Suprapubic skin (tissue), 4 donors: ENCODE measurements around the gene OR52A5. TPM values are rescaled to one million over a fixed set of nuclear protein-coding genes. Genes with fewer than 3 reads are reported as not detected.

Experiments used
- DNase-seq, 2 donors: peaks; one replicate each; pipeline ENCODE4 v3.0.0-alpha.2; 2019; ENCODE audit warnings: low spot score in 2 of 2
- H3K27ac ChIP-seq: fragments of 200-600 bp; sonication (generic); one replicate; pipeline ENCODE4 v1.5.1; 2019
- H3K27me3 ChIP-seq: fragments of 200-600 bp; sonication (generic); one replicate; pipeline ENCODE4 v1.5.1; 2019
- H3K36me3 ChIP-seq: fragments of 200-600 bp; sonication (generic); one replicate; pipeline ENCODE4 v1.5.1; 2019
- H3K4me1 ChIP-seq: fragments of 200-600 bp; sonication (generic); one replicate; pipeline ENCODE4 v1.5.1; 2019
- H3K4me3 ChIP-seq: fragments of 200-600 bp; sonication (generic); one replicate; pipeline ENCODE4 v1.5.1; 2019; ENCODE audit warnings: mild to moderate bottlenecking
- H3K9me3 ChIP-seq: fragments of 200-600 bp; sonication (generic); one replicate; pipeline ENCODE4 v1.5.1; 2019
- CTCF ChIP-seq, 2 donors: fragments of 200-600 bp in 1 of 2; fragments of 450-650 bp in 1 of 2; sonication (generic) in 1 of 2; IDR thresholded peaks; one replicate each; pipeline ENCODE4 v1.5.1; 2016 to 2019; ENCODE audit warnings: antibody characterized with exemption in 2 of 2, mild to moderate bottlenecking in 1 of 2, moderate library complexity in 1 of 2
- EP300 ChIP-seq: sonication (generic); formaldehyde crosslinking; IDR thresholded peaks from one replicate; pipeline ENCODE4 v1.6.1; 2017; ENCODE audit warnings: antibody characterized with exemption
- POLR2A ChIP-seq, 2 donors: fragments of 450-650 bp; IDR thresholded peaks; one replicate each; pipeline ENCODE4 v1.6.1; 2017; ENCODE audit warnings: antibody characterized with exemption in 2 of 2, mild to moderate bottlenecking in 2 of 2, moderate library complexity in 2 of 2
- POLR2AphosphoS5 ChIP-seq, 3 donors: sonication (generic); formaldehyde crosslinking; IDR thresholded peaks; one replicate each; pipeline ENCODE4 v1.6.1; 2017; ENCODE audit warnings: antibody characterized with exemption in 3 of 3
- whole genome bisulfite sequencing: methylation state at CpG from one replicate; pipeline ENCODE4 v1.1.5; 2018; 5-methylcytosine and 5-hydroxymethylcytosine counted together
- total RNA-seq, 4 donors: library from RNA; depleted of rRNA; stranded (reverse); fragments of >200 nt; gene quantifications; one replicate each; pipeline ENCODE4 v1.1.0, GENCODE V29; 2016

The OR52A5 gene
- total RNA-seq, 4 donors from 2014 or later = not detected

DNA sequence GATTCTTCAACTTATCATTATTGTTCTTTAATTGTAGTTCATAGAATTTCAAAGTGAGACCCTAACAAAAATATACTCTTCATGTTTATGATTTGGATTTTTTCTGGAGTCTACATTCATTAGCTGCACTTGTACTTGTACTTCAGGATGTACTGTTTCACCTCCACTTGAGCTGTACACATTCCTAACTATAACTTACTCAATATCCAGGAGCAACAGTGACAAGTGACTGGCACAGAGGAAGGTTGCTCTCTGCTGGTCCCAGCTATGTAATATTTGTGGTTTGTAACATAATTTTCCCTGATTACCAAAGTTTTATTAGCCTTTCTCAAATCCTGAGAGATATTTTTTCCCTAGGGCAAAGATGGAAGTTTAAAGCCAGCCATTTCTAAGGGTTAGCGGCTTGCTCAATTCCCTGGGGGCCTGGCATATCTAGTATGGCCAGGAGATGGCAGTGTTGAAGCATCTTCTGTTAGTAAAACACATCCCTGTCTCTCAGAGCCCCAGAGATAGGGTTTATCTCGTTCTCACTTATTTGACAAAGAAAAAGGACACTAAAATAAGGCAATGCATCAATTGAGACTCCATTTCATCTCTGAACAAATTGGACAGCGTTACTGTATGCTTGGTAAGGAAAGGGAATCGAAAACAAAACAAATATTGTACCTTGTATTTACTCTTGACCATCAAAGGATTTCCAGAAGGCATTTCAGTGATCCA is 14.2 kb downstream of the OR52A5 start:
- WGBS = 8% methylated on average over 4 of the region's 4 CpGs

DNA sequence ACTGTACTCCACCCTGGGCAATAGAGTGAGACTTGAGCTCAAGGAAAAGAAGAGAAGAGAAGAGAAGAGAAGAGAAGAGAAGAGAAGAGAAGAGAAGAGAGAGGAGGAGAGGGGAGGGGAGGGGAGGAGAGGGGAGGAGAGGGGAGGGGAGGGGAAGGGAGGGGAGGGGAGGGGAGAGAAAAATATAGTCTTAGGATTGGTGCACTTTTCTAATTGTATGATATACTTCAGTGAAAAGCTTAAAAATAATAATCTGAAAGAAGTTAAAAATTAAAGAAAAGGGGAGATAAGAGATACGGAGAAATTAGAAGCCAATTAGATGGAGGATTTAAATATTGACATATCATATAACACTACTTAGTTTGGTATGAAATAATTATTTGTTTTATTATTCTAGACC is 19.3 kb downstream of the OR52A5 start:
- no peak overlapping the region for H3K4me3 ChIP-seq
- 89% methylated on average over 1 of the region's 1 CpG for WGBS
- no peaks in the 10 kb centered on the region for H3K36me3 ChIP-seq
- no peaks in the 10 kb centered on the region for H3K9me3 ChIP-seq
- no peak overlapping the region for H3K27ac ChIP-seq
- H3K4me1 ChIP-seq = no peaks in the 10 kb centered on the region
- no peaks in the 10 kb centered on the region for H3K27me3 ChIP-seq
- DNase-seq = no peak
- TF ChIP-seq POLR2A (IDR thresholded peaks at IDR 0.05) (no peak), EP300 (no peak)

More for the DNA sequence above, 14.2 kb downstream of the OR52A5 start:
- Histone ChIP-seq H3K27me3 (no peaks in the 10 kb centered on the region), H3K9me3 (no peaks in the 10 kb centered on the region), H3K27ac (no peak overlapping the region), H3K4me3 (no peak overlapping the region), H3K36me3 (no peaks in the 10 kb centered on the region), H3K4me1 (no peaks in the 10 kb centered on the region)
- DNase-seq = peak in 1 of 2 donors; percentile 59
- no peak for TF ChIP-seq POLR2A (IDR thresholded peaks at IDR 0.05)
- TF ChIP-seq EP300 = no peak
- TF ChIP-seq POLR2AphosphoS5 (IDR thresholded peaks at IDR 0.05) = no peak
- TF ChIP-seq CTCF (IDR thresholded peaks at IDR 0.05) = peak; percentile 35 to 68

- Histone ChIP-seq H3K4me1 (no peaks in the 10 kb centered on the region), H3K36me3 (no peaks in the 10 kb centered on the region), H3K4me3 (no peak overlapping the region), H3K9me3 (no peaks in the 10 kb centered on the region), H3K27ac (no peak overlapping the region), H3K27me3 (no peaks in the 10 kb centered on the region)
- no peak for DNase-seq
- TF ChIP-seq EP300 = no peak
Measured at GRCh38 chr11:5117588-5117987, 20.6 kb downstream of the OR52A5 start.

- TF ChIP-seq POLR2AphosphoS5 (IDR thresholded peaks at IDR 0.05) (no peak), POLR2A (IDR thresholded peaks at IDR 0.05) (no peak), CTCF (IDR thresholded peaks at IDR 0.05) (no peak), EP300 (no peak)
- Histone ChIP-seq H3K9me3 (no peaks in the 10 kb centered on the region), H3K27ac (no peak overlapping the region), H3K27me3 (no peaks in the 10 kb centered on the region), H3K36me3 (no peaks in the 10 kb centered on the region), H3K4me1 (no peaks in the 10 kb centered on the region), H3K4me3 (no peak overlapping the region)
- DNase-seq = no peak
- WGBS = 76% methylated on average over 3 of the region's 3 CpGs
Measured at GRCh38 chr11:5115339-5115738, 22.8 kb downstream of the OR52A5 start.

- H3K4me1 ChIP-seq = no peaks in the 10 kb centered on the region
- DNase-seq = no peak
- H3K9me3 ChIP-seq = no peaks in the 10 kb centered on the region
- no peak overlapping the region for H3K4me3 ChIP-seq
- H3K27ac ChIP-seq = no peak overlapping the region
- 72% methylated on average over 3 of the region's 3 CpGs for WGBS
- TF ChIP-seq EP300 (no peak), CTCF (IDR thresholded peaks at IDR 0.05) (no peak), POLR2A (IDR thresholded peaks at IDR 0.05) (no peak), POLR2AphosphoS5 (IDR thresholded peaks at IDR 0.05) (no peak)
- H3K27me3 ChIP-seq = no peaks in the 10 kb centered on the region
- H3K36me3 ChIP-seq = no peaks in the 10 kb centered on the region
Measured at GRCh38 chr11:5107285-5107684, 30.9 kb downstream of the OR52A5 start.

GRCh38 chr11:5103066-5103465 is 35.1 kb downstream of the OR52A5 start:
- H3K27ac ChIP-seq = no peak overlapping the region
- H3K4me3 ChIP-seq = no peak overlapping the region
- H3K9me3 ChIP-seq = no peaks in the 10 kb centered on the region
- no peak for TF ChIP-seq POLR2A (IDR thresholded peaks at IDR 0.05)
- TF ChIP-seq CTCF (IDR thresholded peaks at IDR 0.05) = no peak
- no peak for TF ChIP-seq POLR2AphosphoS5 (IDR thresholded peaks at IDR 0.05)
- no peak for TF ChIP-seq EP300
- H3K4me1 ChIP-seq = no peaks in the 10 kb centered on the region
- H3K36me3 ChIP-seq = no peaks in the 10 kb centered on the region
- H3K27me3 ChIP-seq = no peaks in the 10 kb centered on the region
- DNase-seq = no peak
